ENCODE results near the gene FBXW7. TPM values are rescaled to one million over a fixed set of nuclear protein-coding genes. Genes with fewer than 3 reads are reported as not detected.

FBXW7 gene
- total RNA-seq, 1 experiment from 2014 or later: 23.0 TPM

GRCh38 chr4:152344001-152344400 is 191.9 kb downstream of the FBXW7 start:
- H3K9me3 ChIP-seq (ENCODE audit: control insufficient read depth in 1 of 2, insufficient read depth in 1 of 2, low read depth in 1 of 2, low read length in 2 of 2): no peaks in the 10 kb centered on the region
- H3K9ac ChIP-seq (ENCODE audit: low read length): no peak overlapping the region
- H3K4me3 ChIP-seq (replicated peaks in 1 of 2; ENCODE audit: low read depth in 1 of 2, low read length in 2 of 2): no peak overlapping the region
- H3K27me3 ChIP-seq (ENCODE audit: insufficient read depth, low read length): no peaks in the 10 kb centered on the region
- no peak overlapping the region for H2AFZ ChIP-seq (ENCODE audit: low read depth, low read length, poor library complexity, severe bottlenecking)
- H4K20me1 ChIP-seq (ENCODE audit: insufficient read depth): no peaks in the 10 kb centered on the region
- intact Hi-C loops (cut with micrococcal nuclease): no loop called here
- H3K4me2 ChIP-seq (ENCODE audit: low read length): no peak overlapping the region
- no peaks in the 10 kb centered on the region for H3K79me2 ChIP-seq (ENCODE audit: insufficient read depth, low read length)
- no peak for ATAC-seq
- CTCF ChIA-PET: no interaction called here
- TF ChIP-seq POLR2AphosphoS5 (IDR thresholded peaks at IDR 0.05; ENCODE audit: low read depth, low read length): no peak
- no peak for TF ChIP-seq CTCF (IDR thresholded peaks at IDR 0.05 in 2 of 3, conservative IDR thresholded peaks at IDR 0.05 in 1 of 3; ENCODE audit: borderline replicate concordance in 1 of 3, insufficient read depth in 1 of 3, low read depth in 2 of 3, low read length in 2 of 3)
- no peak for TF ChIP-seq ELF1 (IDR thresholded peaks at IDR 0.05; ENCODE audit: borderline replicate concordance, low read depth)
- TF ChIP-seq EZH2 (IDR thresholded peaks at IDR 0.05): no peak
- no peak for TF ChIP-seq ZBTB33 (IDR thresholded peaks at IDR 0.05; ENCODE audit: extremely low read depth, insufficient replicate concordance, low read length)
- TF ChIP-seq REST (IDR thresholded peaks at IDR 0.05; ENCODE audit: low read depth): no peak
- no peak for TF ChIP-seq SIN3A (IDR thresholded peaks at IDR 0.05; ENCODE audit: low read depth)
- TF ChIP-seq ZNF274 (IDR thresholded peaks at IDR 0.05; ENCODE audit: low read depth, low read length): no peak
- TF ChIP-seq ATF3 (IDR thresholded peaks at IDR 0.05): no peak
- TF ChIP-seq SRF (IDR thresholded peaks at IDR 0.05; ENCODE audit: low read depth): no peak
- no peak for TF ChIP-seq FOSL1 (IDR thresholded peaks at IDR 0.05; ENCODE audit: low read depth)
- TF ChIP-seq CBX3 (IDR thresholded peaks at IDR 0.05; ENCODE audit: low read depth): no peak
- TF ChIP-seq EGR1 (IDR thresholded peaks at IDR 0.05; ENCODE audit: low read depth): no peak
- H3K4me1 ChIP-seq (ENCODE audit: control insufficient read depth in 1 of 2, insufficient read depth in 2 of 2, low read length in 2 of 2): no peaks in the 10 kb centered on the region
- H3K27ac ChIP-seq (ENCODE audit: low read depth, low read length): no peak overlapping the region
- DNase-seq (ENCODE audit: low read depth, low spot score): no peak
- RAD21 ChIA-PET (ENCODE audit: low non-redundant PET in 1 of 2, low total read pairs in 2 of 2, uncharacterized antibody in 2 of 2, unreplicated experiment in 2 of 2): no interaction called here
- H3K36me3 ChIP-seq (ENCODE audit: control insufficient read depth in 1 of 2, insufficient read depth in 2 of 2, low read length in 2 of 2): no peaks in the 10 kb centered on the region
- H3K9me2 ChIP-seq (ENCODE audit: insufficient read depth): no peaks in the 10 kb centered on the region
- POLR2A ChIA-PET: no interaction called here
- no TSS peak for BruUV-seq (replicated peaks)

Data from HCT116 (cell line).